NCI-H82 treated with DMSO at 0.1 percent for 48 hours (cell line): Measurements from ENCODE around the gene RABGAP1L.

Experiments
- DNase-seq: peaks from one replicate; lab custom pipeline; 2025; ENCODE audit not compliant: unreplicated experiment; lab: John Stamatoyannopoulos, UW

RABGAP1L gene

GRCh38 chr1:174975764-174976163 lies 816.4 kb downstream of the RABGAP1L start:
- no peak for DNase-seq

GRCh38 chr1:174976436-174977108 lies 817.3 kb downstream of the RABGAP1L start:
- DNase-seq: no peak

GRCh38 chr1:174982971-174983689 lies 823.8 kb downstream of the RABGAP1L start:
- no peak for DNase-seq

GRCh38 chr1:174984952-174985351 lies 825.6 kb downstream of the RABGAP1L start:
- no peak for DNase-seq

GRCh38 chr1:174988539-174988938 lies 829.2 kb downstream of the RABGAP1L start:
- DNase-seq: no peak

GRCh38 chr1:174988986-174989385 lies 829.7 kb downstream of the RABGAP1L start:
- no peak for DNase-seq

GRCh38 chr1:174989536-174990220 lies 830.4 kb downstream of the RABGAP1L start:
- DNase-seq: no peak

- DNase-seq: no peak
Measured at GRCh38 chr1:174990382-174990999, 831.2 kb downstream of the RABGAP1L start.

- no peak for DNase-seq
Measured at GRCh38 chr1:174991473-174991872, 832.2 kb downstream of the RABGAP1L start.

- no peak for DNase-seq
Measured at GRCh38 chr1:174995121-174995520, 835.8 kb downstream of the RABGAP1L start.

GRCh38 chr1:174995916-174996315 lies 836.6 kb downstream of the RABGAP1L start:
- no peak for DNase-seq

- no peak for DNase-seq
Measured at GRCh38 chr1:174996476-174996875, 837.2 kb downstream of the RABGAP1L start.

GRCh38 chr1:174997041-174997440 lies 837.7 kb downstream of the RABGAP1L start:
- DNase-seq: no peak

- peak; percentile 82 for DNase-seq
Measured at GRCh38 chr1:174998569-174999215, 839.4 kb downstream of the RABGAP1L start.

GRCh38 chr1:174999216-174999935 lies 840.1 kb downstream of the RABGAP1L start:
- DNase-seq: peak; percentile 99

- peak; percentile 34 for DNase-seq
Measured at GRCh38 chr1:174999936-175000696, 840.8 kb downstream of the RABGAP1L start, which contains the start of gene CACYBP. CACYBP (plus strand) TSS chr1:174999947; CDS start chr1:175000181, 234 bp downstream.

GRCh38 chr1:175000697-175001187 lies 841.4 kb downstream of the RABGAP1L start:
- DNase-seq: no peak

GRCh38 chr1:175002910-175003517 lies 843.7 kb downstream of the RABGAP1L start:
- no peak for DNase-seq

- no peak for DNase-seq
Measured at GRCh38 chr1:175003521-175003920, 844.2 kb downstream of the RABGAP1L start.
